Measurements from ENCODE around the gene CPNE7. TPM values are rescaled to one million over a fixed set of nuclear protein-coding genes. Genes with fewer than 3 reads are reported as not detected.
"Not testable (repeated sequence)": the region's sequence is repeated elsewhere in the genome, so short reads cannot be mapped to it uniquely, and the experiment has no call there.

CPNE7 gene
- total and polyA plus RNA-seq, 9 donors: 0.36 to 4.0 (median 0.92) TPM; not detected in 2

- WGBS, 3 donors: 69 to 81% (median 71%) methylated on average over 17 to 30 of the region's 30 CpGs
- Histone ChIP-seq H3K4me1 (ENCODE audit: insufficient read depth) (peaks cover 6% of the 10 kb centered on the region), H3K36me3 (no peaks in the 10 kb centered on the region), H3K27ac (no peak overlapping the region), H3K4me3 (no peak overlapping the region), H3K9me3 (no peaks in the 10 kb centered on the region), H3K27me3 (no peaks in the 10 kb centered on the region)
- TF ChIP-seq POLR2A (IDR thresholded peaks at IDR 0.05) (no peak), CTCF (IDR thresholded peaks at IDR 0.05) (no peak), EP300 (IDR thresholded peaks at IDR 0.05) (no peak)
- intact Hi-C loops (cut with DNase I): no loop called here
- DNase-seq: no peak
Measured at GRCh38 chr16:89570342-89570923, 5.1 kb upstream of the CPNE7 start.

- H3K4me1 ChIP-seq (ENCODE audit: insufficient read depth); H3K27me3 ChIP-seq; H3K4me3 ChIP-seq; intact Hi-C loops (cut with DNase I); H3K9me3 ChIP-seq; DNase-seq; H3K36me3 ChIP-seq; H3K27ac ChIP-seq: not testable (repeated sequence)
- WGBS, 3 donors: 75 to 80% (median 80%) methylated on average over 21 to 31 of the region's 36 CpGs
Measured at GRCh38 chr16:89570983-89571598, 4.5 kb upstream of the CPNE7 start.

- no peaks in the 10 kb centered on the region for H3K27me3 ChIP-seq
- H3K4me1 ChIP-seq (ENCODE audit: insufficient read depth): peaks cover 2% of the 10 kb centered on the region
- no peak for DNase-seq
- no peaks in the 10 kb centered on the region for H3K9me3 ChIP-seq
- no peaks in the 10 kb centered on the region for H3K36me3 ChIP-seq
- H3K27ac ChIP-seq: no peak overlapping the region
- H3K4me3 ChIP-seq: no peak overlapping the region
- intact Hi-C loops (cut with DNase I): no loop called here
- WGBS, 3 donors: 83 to 87% (median 85%) methylated on average over 18 of the region's 18 CpGs
- no peak for TF ChIP-seq POLR2A (IDR thresholded peaks at IDR 0.05)
- no peak for TF ChIP-seq CTCF (IDR thresholded peaks at IDR 0.05)
- no peak for TF ChIP-seq EP300 (IDR thresholded peaks at IDR 0.05)
Measured at GRCh38 chr16:89571636-89572035, 3.9 kb upstream of the CPNE7 start.

- intact Hi-C loops (cut with DNase I): no loop called here
- TF ChIP-seq EP300 (IDR thresholded peaks at IDR 0.05): no peak
- TF ChIP-seq POLR2A (IDR thresholded peaks at IDR 0.05): no peak
- no peak for TF ChIP-seq CTCF (IDR thresholded peaks at IDR 0.05)
- no peak for DNase-seq
- Histone ChIP-seq H3K4me3 (no peak overlapping the region), H3K36me3 (no peaks in the 10 kb centered on the region), H3K9me3 (no peaks in the 10 kb centered on the region), H3K27ac (no peak overlapping the region), H3K27me3 (no peaks in the 10 kb centered on the region), H3K4me1 (ENCODE audit: insufficient read depth) (peaks cover 2% of the 10 kb centered on the region)
- 48 to 58% (median 51%) methylated on average over 14 of the region's 14 CpGs for whole genome bisulfite sequencing, 3 donors
Measured at GRCh38 chr16:89572073-89572484, 3.5 kb upstream of the CPNE7 start.

- Histone ChIP-seq H3K4me3 (no peak overlapping the region), H3K27me3 (no peaks in the 10 kb centered on the region), H3K4me1 (ENCODE audit: insufficient read depth) (peaks cover 2% of the 10 kb centered on the region), H3K9me3 (no peaks in the 10 kb centered on the region), H3K36me3 (no peaks in the 10 kb centered on the region), H3K27ac (no peak overlapping the region)
- no peak for DNase-seq
- WGBS, 3 donors: 63 to 67% (median 66%) methylated on average over 19 of the region's 19 CpGs
- intact Hi-C loops (cut with DNase I): no loop called here
- TF ChIP-seq POLR2A (IDR thresholded peaks at IDR 0.05): no peak
- no peak for TF ChIP-seq CTCF (IDR thresholded peaks at IDR 0.05)
- no peak for TF ChIP-seq EP300 (IDR thresholded peaks at IDR 0.05)
Measured at GRCh38 chr16:89572485-89573205, 2.9 kb upstream of the CPNE7 start.
